Hepatocyte (in vitro differentiated cells): ENCODE measurements around the gene SSX4B. TPM values are rescaled to one million over a fixed set of nuclear protein-coding genes. Genes with fewer than 3 reads are reported as not detected.
"Not testable (repeated sequence)": the region's sequence is repeated elsewhere in the genome, so short reads cannot be mapped to it uniquely, and the experiment has no call there.

ENCODE experiments used
- DNase-seq: peaks from one replicate; pipeline ENCODE4 v3.0.0-alpha.2; 2016; ENCODE audit warnings: low spot score
- H2AFZ ChIP-seq: fragments of 200-600 bp; sonication (generic); 2 replicates; pipeline ENCODE4 v1.6.0; 2016; ENCODE audit warnings: antibody characterized with exemption, mild to moderate bottlenecking
- H3K27ac ChIP-seq: fragments of 200-600 bp; sonication (generic); 2 replicates; pipeline ENCODE4 v1.5.1; 2016; ENCODE audit warnings: mild to moderate bottlenecking
- H3K27me3 ChIP-seq: fragments of 200-600 bp; sonication (generic); 2 replicates; pipeline ENCODE4 v1.6.1; 2016
- H3K36me3 ChIP-seq: fragments of 200-600 bp; sonication (generic); replicated peaks from 2 replicates; pipeline ENCODE4 v1.5.1; 2016; ENCODE audit warnings: low read depth; ENCODE audit not compliant: insufficient read depth
- H3K4me1 ChIP-seq: fragments of 200-600 bp; sonication (generic); 2 replicates; pipeline ENCODE4 v1.5.1; 2016; ENCODE audit warnings: mild to moderate bottlenecking, moderate library complexity; ENCODE audit not compliant: insufficient read depth
- H3K4me2 ChIP-seq: fragments of 200-600 bp; sonication (generic); 2 replicates; pipeline ENCODE4 v1.6.0; 2016
- H3K4me3 ChIP-seq: fragments of 200-600 bp; sonication (generic); 2 replicates; pipeline ENCODE4 v1.5.1; 2016; ENCODE audit warnings: mild to moderate bottlenecking
- H3K79me2 ChIP-seq: fragments of 200-600 bp; sonication (generic); 2 replicates; pipeline ENCODE4 v1.6.0; 2017; ENCODE audit warnings: mild to moderate bottlenecking
- H3K9me2 ChIP-seq: fragments of 200-600 bp; sonication (generic); replicated peaks from 2 replicates; pipeline ENCODE4 v1.6.0; 2017; ENCODE audit warnings: mild to moderate bottlenecking; ENCODE audit not compliant: insufficient read depth
- H3K9me3 ChIP-seq: fragments of 200-600 bp; sonication (generic); 2 replicates; pipeline ENCODE4 v1.5.1; 2016; ENCODE audit warnings: low read depth, mild to moderate bottlenecking
- H4K20me1 ChIP-seq: fragments of 200-600 bp; sonication (generic); 2 replicates; pipeline ENCODE4 v1.6.0; 2016; ENCODE audit warnings: mild to moderate bottlenecking; ENCODE audit not compliant: insufficient read depth, poor library complexity, severe bottlenecking
- CTCF ChIP-seq: fragments of 200-600 bp; sonication (generic); IDR thresholded peaks from 2 replicates; pipeline ENCODE4 v1.5.1; 2016; ENCODE audit warnings: antibody characterized with exemption, mild to moderate bottlenecking; ENCODE audit not compliant: poor library complexity
- EZH2 ChIP-seq: fragments of 200-600 bp; sonication (generic); IDR thresholded peaks from 2 replicates; pipeline ENCODE4 v1.6.1; 2016; ENCODE audit warnings: antibody characterized with exemption, mild to moderate bottlenecking, borderline replicate concordance
- EZH2phosphoT487 ChIP-seq: fragments of 200-600 bp; sonication (generic); IDR thresholded peaks from one replicate; pipeline ENCODE4 v1.6.1; 2018; ENCODE audit warnings: antibody characterized with exemption, mild to moderate bottlenecking, low read depth, moderate library complexity; ENCODE audit not compliant: unreplicated experiment, severe bottlenecking
- WGBS: methylation state at CpG from one replicate; pipeline ENCODE4 v1.1.6; 2016; ENCODE audit warnings: low lambda C conversion rate; ENCODE audit errors: missing lambda C conversion rate; 5-methylcytosine and 5-hydroxymethylcytosine counted together
- polyA plus RNA-seq: library from polyadenylated mRNA; unstranded; fragments of >200 nt; fragmentation: Nextera tagmentation; extraction: Ambion mirVana; gene quantifications from 2 replicates; pipeline ENCODE4 v1.2.1, GENCODE V29; 2016
- total RNA-seq: library from RNA; depleted of rRNA; stranded (reverse); fragments of >200 nt; gene quantifications from 2 replicates; pipeline ENCODE4 v1.2.3, GENCODE V29; 2014

The SSX4B gene
- total and polyA plus RNA-seq, 2 experiments from 2014 or later = not detected

- no peak overlapping the region for H3K4me3 ChIP-seq
- no peaks in the 10 kb centered on the region for H3K27me3 ChIP-seq
- WGBS = 90% methylated on average over 6 of the region's 6 CpGs
- no peaks in the 10 kb centered on the region for H3K4me1 ChIP-seq
- H3K79me2 ChIP-seq = no peaks in the 10 kb centered on the region
- no peak overlapping the region for H3K4me2 ChIP-seq
- DNase-seq = no peak
- H3K36me3 ChIP-seq = no peaks in the 10 kb centered on the region
- H3K9me2 ChIP-seq = no peaks in the 10 kb centered on the region
- H4K20me1 ChIP-seq = no peaks in the 10 kb centered on the region
- H3K9me3 ChIP-seq = no peaks in the 10 kb centered on the region
- H2AFZ ChIP-seq = no peak overlapping the region
- H3K27ac ChIP-seq = no peak overlapping the region
- no peak for TF ChIP-seq EZH2phosphoT487
- no peak for TF ChIP-seq CTCF
- no peak for TF ChIP-seq EZH2
Measured at GRCh38 chrX:48458711-48459110, 47.0 kb upstream of the SSX4B start.

- no peak overlapping the region for H2AFZ ChIP-seq
- 84% methylated on average over 6 of the region's 6 CpGs for WGBS
- H3K4me1 ChIP-seq = no peaks in the 10 kb centered on the region
- H3K4me2 ChIP-seq = no peak overlapping the region
- no peaks in the 10 kb centered on the region for H3K9me2 ChIP-seq
- H3K27me3 ChIP-seq = no peaks in the 10 kb centered on the region
- no peaks in the 10 kb centered on the region for H4K20me1 ChIP-seq
- no peaks in the 10 kb centered on the region for H3K79me2 ChIP-seq
- H3K27ac ChIP-seq = no peak overlapping the region
- DNase-seq = no peak
- H3K9me3 ChIP-seq = no peaks in the 10 kb centered on the region
- no peak overlapping the region for H3K4me3 ChIP-seq
- no peaks in the 10 kb centered on the region for H3K36me3 ChIP-seq
- TF ChIP-seq EZH2 (no peak), CTCF (no peak), EZH2phosphoT487 (no peak)
Measured at GRCh38 chrX:48456628-48457331, 45.0 kb upstream of the SSX4B start.

- H3K4me2 ChIP-seq = no peak overlapping the region
- H3K36me3 ChIP-seq = no peaks in the 10 kb centered on the region
- H3K27me3 ChIP-seq = no peaks in the 10 kb centered on the region
- no peaks in the 10 kb centered on the region for H3K4me1 ChIP-seq
- DNase-seq = no peak
- H4K20me1 ChIP-seq = no peaks in the 10 kb centered on the region
- H2AFZ ChIP-seq = no peak overlapping the region
- TF ChIP-seq CTCF (no peak), EZH2 (no peak), EZH2phosphoT487 (no peak)
- H3K27ac ChIP-seq = no peak overlapping the region
- no peaks in the 10 kb centered on the region for H3K9me3 ChIP-seq
- H3K79me2 ChIP-seq = no peaks in the 10 kb centered on the region
- H3K4me3 ChIP-seq = no peak overlapping the region
- no peaks in the 10 kb centered on the region for H3K9me2 ChIP-seq
- 39% methylated on average over 4 of the region's 4 CpGs for WGBS
Measured at GRCh38 chrX:48451708-48452107, 39.9 kb upstream of the SSX4B start.

GRCh38 chrX:48450076-48450475 is 38.3 kb upstream of the SSX4B start:
- H3K9me3 ChIP-seq = no peaks in the 10 kb centered on the region
- H3K79me2 ChIP-seq = no peaks in the 10 kb centered on the region
- no peak overlapping the region for H2AFZ ChIP-seq
- no peak overlapping the region for H3K4me3 ChIP-seq
- no peak for DNase-seq
- no peaks in the 10 kb centered on the region for H3K36me3 ChIP-seq
- no peaks in the 10 kb centered on the region for H3K27me3 ChIP-seq
- no peaks in the 10 kb centered on the region for H4K20me1 ChIP-seq
- TF ChIP-seq EZH2 (no peak), EZH2phosphoT487 (no peak), CTCF (no peak)
- no peaks in the 10 kb centered on the region for H3K9me2 ChIP-seq
- no peak overlapping the region for H3K27ac ChIP-seq
- H3K4me2 ChIP-seq = no peak overlapping the region
- no peaks in the 10 kb centered on the region for H3K4me1 ChIP-seq

GRCh38 chrX:48447201-48447600 is 35.4 kb upstream of the SSX4B start:
- not testable (repeated sequence) for H3K4me3 ChIP-seq, H4K20me1 ChIP-seq, DNase-seq, H3K4me1 ChIP-seq, H3K9me2 ChIP-seq, H3K27ac ChIP-seq, H3K4me2 ChIP-seq, H3K36me3 ChIP-seq, H3K9me3 ChIP-seq, H3K79me2 ChIP-seq, H3K27me3 ChIP-seq, H2AFZ ChIP-seq
- 89% methylated on average over 6 of the region's 6 CpGs for WGBS
